ENCODE results near the gene PAFAH1B2. TPM values are rescaled to one million over a fixed set of nuclear protein-coding genes. Genes with fewer than 3 reads are reported as not detected.
A peak's percentile ranks its signal among the peaks of the same experiment; 100 is the strongest.
"Not testable (repeated sequence)": the region's sequence is repeated elsewhere in the genome, so short reads cannot be mapped to it uniquely, and the experiment has no call there.

Gene PAFAH1B2
- total and polyA plus RNA-seq, 4 donors, result 22.2 to 73.1 (median 47.3) TPM

DNA sequence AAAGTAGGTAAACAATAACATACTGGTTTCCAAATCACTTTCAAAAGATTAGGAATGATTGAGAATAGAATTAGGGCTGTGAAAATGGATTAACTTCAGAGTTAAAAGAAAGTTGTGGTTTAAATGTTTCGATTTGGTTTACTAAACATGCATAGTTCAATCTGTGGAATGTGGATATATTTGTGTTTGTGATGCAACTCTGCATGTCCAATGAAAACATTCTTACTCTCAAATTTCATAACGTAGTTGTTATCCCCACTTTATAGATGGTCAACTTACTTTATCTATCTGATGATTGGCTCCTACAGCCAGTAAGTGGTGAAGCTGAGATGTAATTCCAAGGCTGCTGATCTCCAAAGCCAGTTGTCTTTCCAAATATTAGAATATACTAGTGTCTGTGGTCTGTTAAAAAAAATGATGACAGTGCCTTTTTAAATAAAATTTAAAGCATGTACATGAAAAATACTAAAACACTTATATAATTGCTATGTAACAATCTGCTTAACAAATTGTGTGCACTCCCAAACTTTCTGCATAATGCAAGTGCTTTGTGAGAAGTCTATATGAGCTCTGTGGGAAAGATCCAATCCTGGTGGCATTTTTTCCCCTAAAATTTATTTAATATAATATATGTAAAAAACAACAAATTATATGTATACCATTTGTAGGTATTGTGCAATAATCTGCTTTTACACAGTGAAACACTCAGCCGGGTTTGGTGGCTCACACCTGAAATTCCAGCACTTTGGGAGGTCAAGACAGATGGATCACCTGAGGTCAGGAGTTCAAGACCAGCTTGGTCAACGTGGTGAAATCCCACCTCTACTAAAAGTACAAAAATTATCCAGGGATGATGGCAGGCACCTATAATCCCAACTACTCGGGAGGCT lies 36.1 kb upstream of the PAFAH1B2 start:
- TF ChIP-seq, protein P1, sequence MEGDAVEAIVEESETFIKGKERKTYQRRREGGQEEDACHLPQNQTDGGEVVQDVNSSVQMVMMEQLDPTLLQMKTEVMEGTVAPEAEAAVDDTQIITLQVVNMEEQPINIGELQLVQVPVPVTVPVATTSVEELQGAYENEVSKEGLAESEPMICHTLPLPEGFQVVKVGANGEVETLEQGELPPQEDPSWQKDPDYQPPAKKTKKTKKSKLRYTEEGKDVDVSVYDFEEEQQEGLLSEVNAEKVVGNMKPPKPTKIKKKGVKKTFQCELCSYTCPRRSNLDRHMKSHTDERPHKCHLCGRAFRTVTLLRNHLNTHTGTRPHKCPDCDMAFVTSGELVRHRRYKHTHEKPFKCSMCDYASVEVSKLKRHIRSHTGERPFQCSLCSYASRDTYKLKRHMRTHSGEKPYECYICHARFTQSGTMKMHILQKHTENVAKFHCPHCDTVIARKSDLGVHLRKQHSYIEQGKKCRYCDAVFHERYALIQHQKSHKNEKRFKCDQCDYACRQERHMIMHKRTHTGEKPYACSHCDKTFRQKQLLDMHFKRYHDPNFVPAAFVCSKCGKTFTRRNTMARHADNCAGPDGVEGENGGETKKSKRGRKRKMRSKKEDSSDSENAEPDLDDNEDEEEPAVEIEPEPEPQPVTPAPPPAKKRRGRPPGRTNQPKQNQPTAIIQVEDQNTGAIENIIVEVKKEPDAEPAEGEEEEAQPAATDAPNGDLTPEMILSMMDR (IDR thresholded peaks at IDR 0.05; ENCODE audit: control extremely low read depth, extremely low read depth), result no peak
- Histone ChIP-seq H3K4me3 (no peak overlapping the region), H3K27ac (ENCODE audit: low read depth in 1 of 2, low read length in 1 of 2) (no peak overlapping the region), H3K36me3 (ENCODE audit: control insufficient read depth in 4 of 4, insufficient read depth in 4 of 4, low read length in 4 of 4) (no peaks in the 10 kb centered on the region), H3K27me3 (ENCODE audit: control insufficient read depth in 3 of 3, insufficient read depth in 3 of 3, low read length in 2 of 3) (no peaks in the 10 kb centered on the region), H3K9me3 (ENCODE audit: control insufficient read depth in 4 of 4, insufficient read depth in 3 of 4, low read length in 3 of 4) (no peaks in the 10 kb centered on the region), H3K9ac (ENCODE audit: insufficient read depth in 1 of 2, low read length in 2 of 2) (no peak overlapping the region), H3K4me1 (ENCODE audit: control insufficient read depth in 5 of 5, insufficient read depth in 5 of 5, low read length in 5 of 5) (no peaks in the 10 kb centered on the region)
- WGBS, 2 donors, result 62 to 82% methylated on average over 5 of the region's 5 CpGs
- DNase-seq (peak in 1 of 3 donors; percentile 36), ATAC-seq (ENCODE audit: insufficient read depth, low FRiP score) (no peak)

DNA sequence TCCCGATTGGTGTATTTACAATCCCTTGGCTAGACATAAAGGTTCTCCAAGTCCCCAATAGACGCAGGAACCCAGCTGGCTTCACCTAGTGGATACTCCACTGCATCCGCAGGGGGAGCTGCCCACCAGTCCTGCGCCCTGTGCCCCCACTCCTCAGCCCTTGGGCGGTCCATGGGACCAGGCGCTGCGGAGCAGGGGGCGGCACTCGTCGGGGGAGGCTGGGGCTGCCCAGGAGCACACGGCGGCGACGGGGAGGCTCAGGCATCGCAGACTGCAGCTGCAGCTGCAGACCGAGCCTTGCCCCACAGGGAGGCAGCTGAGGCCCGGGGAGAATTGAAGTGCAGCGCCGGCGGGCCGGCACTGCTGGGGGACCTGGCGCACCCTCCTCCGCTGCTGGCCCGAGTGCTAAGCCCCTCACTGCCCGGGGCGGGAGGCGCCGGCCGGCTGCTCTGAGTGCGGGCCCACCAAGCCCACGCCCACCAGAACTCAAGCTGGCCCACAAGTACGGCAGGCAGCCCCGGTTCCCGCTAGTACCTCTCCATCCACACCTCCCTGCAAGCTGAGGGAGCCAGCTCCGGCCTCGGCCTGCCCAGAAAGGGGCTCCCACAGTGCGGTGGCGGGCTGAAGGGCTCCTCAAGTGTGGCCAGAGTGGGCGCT lies 33.7 kb upstream of the PAFAH1B2 start:
- 96% methylated on average over 38 to 39 of the region's 39 CpGs for WGBS, 2 donors
- TF ChIP-seq, protein P1 (IDR thresholded peaks at IDR 0.05; ENCODE audit: control extremely low read depth, extremely low read depth), result no peak
- no peak for DNase-seq

DNA sequence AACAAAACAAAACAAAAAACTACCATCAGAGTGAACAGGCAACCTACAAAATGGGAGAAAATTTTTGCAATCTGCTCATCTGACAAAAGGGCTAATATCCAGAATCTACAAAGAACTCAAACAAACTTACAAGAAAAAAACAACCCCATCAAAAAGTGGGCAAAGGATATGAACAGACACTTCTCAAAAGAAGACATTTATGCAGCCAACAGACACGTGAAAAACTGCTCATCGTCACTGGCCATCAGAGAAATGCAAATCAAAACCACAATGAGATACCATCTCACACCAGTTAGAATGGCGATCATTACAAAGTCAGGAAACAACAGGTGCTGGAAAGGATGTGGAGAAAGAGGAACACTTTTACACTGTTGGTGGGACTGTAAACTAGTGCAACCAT lies 31.6 kb upstream of the PAFAH1B2 start:
- H3K4me3 ChIP-seq; ATAC-seq (ENCODE audit: insufficient read depth, low FRiP score); H3K9me3 ChIP-seq (ENCODE audit: control insufficient read depth in 4 of 4, insufficient read depth in 3 of 4, low read length in 3 of 4); H3K27me3 ChIP-seq (ENCODE audit: control insufficient read depth in 3 of 3, insufficient read depth in 3 of 3, low read length in 2 of 3); H3K36me3 ChIP-seq (ENCODE audit: control insufficient read depth in 4 of 4, insufficient read depth in 4 of 4, low read length in 4 of 4); H3K4me1 ChIP-seq (ENCODE audit: control insufficient read depth in 5 of 5, insufficient read depth in 5 of 5, low read length in 5 of 5); H3K9ac ChIP-seq (ENCODE audit: insufficient read depth in 1 of 2, low read length in 2 of 2); DNase-seq; H3K27ac ChIP-seq (ENCODE audit: low read depth in 1 of 2, low read length in 1 of 2): not testable (repeated sequence)
- 9 to 40% methylated on average over 3 of the region's 3 CpGs for WGBS, 2 donors

More for the DNA sequence above, 33.7 kb upstream of the PAFAH1B2 start:
- Histone ChIP-seq H3K27ac (ENCODE audit: low read depth in 1 of 2, low read length in 1 of 2) (no peak overlapping the region), H3K4me3 (no peak overlapping the region), H3K36me3 (ENCODE audit: control insufficient read depth in 4 of 4, insufficient read depth in 4 of 4, low read length in 4 of 4) (no peaks in the 10 kb centered on the region), H3K27me3 (ENCODE audit: control insufficient read depth in 3 of 3, insufficient read depth in 3 of 3, low read length in 2 of 3) (no peaks in the 10 kb centered on the region), H3K9ac (ENCODE audit: insufficient read depth in 1 of 2, low read length in 2 of 2) (no peak overlapping the region), H3K4me1 (ENCODE audit: control insufficient read depth in 5 of 5, insufficient read depth in 5 of 5, low read length in 5 of 5) (no peaks in the 10 kb centered on the region), H3K9me3 (ENCODE audit: control insufficient read depth in 4 of 4, insufficient read depth in 3 of 4, low read length in 3 of 4) (no peaks in the 10 kb centered on the region)
- ATAC-seq (ENCODE audit: insufficient read depth, low FRiP score), result no peak

DNA sequence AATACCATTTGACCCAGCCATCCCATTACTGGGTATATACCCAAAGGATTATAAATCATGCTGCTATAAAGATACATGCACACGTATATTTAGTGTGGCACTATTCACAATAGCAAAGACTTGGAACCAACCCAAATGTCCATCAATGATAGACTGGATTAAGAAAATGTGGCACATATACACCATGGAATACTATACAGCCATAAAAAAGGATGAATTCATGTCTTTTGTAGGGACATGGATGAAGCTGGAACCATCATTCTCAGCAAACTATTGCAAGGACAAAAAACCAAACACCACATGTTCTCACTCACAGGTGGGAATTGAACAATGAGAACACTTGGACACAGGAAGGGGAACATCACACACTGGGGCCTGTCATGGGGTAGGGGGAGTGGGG lies 31.1 kb upstream of the PAFAH1B2 start:
- H3K27ac ChIP-seq (ENCODE audit: low read depth in 1 of 2, low read length in 1 of 2); H3K4me1 ChIP-seq (ENCODE audit: control insufficient read depth in 5 of 5, insufficient read depth in 5 of 5, low read length in 5 of 5); H3K9me3 ChIP-seq (ENCODE audit: control insufficient read depth in 4 of 4, insufficient read depth in 3 of 4, low read length in 3 of 4); H3K27me3 ChIP-seq (ENCODE audit: control insufficient read depth in 3 of 3, insufficient read depth in 3 of 3, low read length in 2 of 3); DNase-seq; ATAC-seq (ENCODE audit: insufficient read depth, low FRiP score); H3K36me3 ChIP-seq (ENCODE audit: control insufficient read depth in 4 of 4, insufficient read depth in 4 of 4, low read length in 4 of 4); H3K4me3 ChIP-seq; H3K9ac ChIP-seq (ENCODE audit: insufficient read depth in 1 of 2, low read length in 2 of 2): not testable (repeated sequence)
- 66 to 77% methylated on average over 1 of the region's 1 CpG for WGBS, 2 donors
